Measurements from ENCODE around the gene ROR1. TPM values are rescaled to one million over a fixed set of nuclear protein-coding genes. Genes with fewer than 3 reads are reported as not detected.
"Not testable (repeated sequence)": the region's sequence is repeated elsewhere in the genome, so short reads cannot be mapped to it uniquely, and the experiment has no call there.

The ROR1 gene
- total RNA-seq, 8 experiments from 2014 or later = 1.2 to 15.7 (median 2.7) TPM

DNA sequence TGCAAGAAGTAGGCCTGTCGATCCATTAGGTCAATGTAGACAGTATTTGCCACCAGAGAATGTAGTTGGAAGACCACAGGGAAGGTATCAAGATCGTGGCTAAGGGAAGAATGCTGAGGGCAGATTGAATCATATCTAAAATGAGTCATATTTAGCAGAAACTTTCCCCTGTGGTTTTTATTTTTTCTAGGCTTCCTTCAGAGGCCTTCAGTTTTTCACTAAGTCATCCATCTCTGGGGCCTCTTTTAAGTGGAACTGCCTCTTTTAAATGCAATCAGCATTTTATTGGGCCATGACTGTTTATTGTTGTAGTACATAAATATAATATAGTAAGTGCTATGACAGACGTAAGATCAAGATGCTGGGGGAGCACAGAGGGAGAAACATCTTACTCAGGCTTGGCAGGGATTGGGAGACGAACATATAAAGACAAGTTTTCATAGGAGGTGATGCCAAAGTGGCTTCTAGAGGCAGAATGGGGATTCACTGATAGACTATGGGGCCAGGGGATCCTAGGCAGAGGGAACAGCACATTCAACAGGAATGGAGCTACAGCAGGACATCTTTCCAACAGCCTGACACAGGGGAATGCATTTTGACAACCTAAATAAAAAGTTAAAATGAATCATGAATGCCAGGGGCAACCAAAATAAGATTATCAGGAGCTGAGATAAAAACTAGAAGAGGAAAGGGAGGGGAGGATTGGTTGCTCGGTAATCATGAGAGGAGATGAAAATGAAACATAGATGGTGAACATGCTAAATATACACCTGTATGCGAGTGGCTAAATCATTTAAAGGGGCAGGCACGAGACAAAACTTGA lies 449.7 kb downstream of the ROR1 start:
- ATAC-seq (replicated peaks in 6 of 8) = peak in 1 of 8 experiments; percentile 47
- Histone ChIP-seq H3K4me1 (replicated peaks in 1 of 2) (no peaks in the 10 kb centered on the region), H3K27ac (no peak overlapping the region), H3K4me3 (no peak overlapping the region)
- WGBS, 10 experiments = 38 to 100% (median 73%) methylated on average over 2 to 7 of the region's 7 CpGs
- in situ Hi-C loops (cut with MboI; ENCODE audit: low pct_unique_long_range_greater_than_20kb in 2 of 9, low sequenced_read_pairs in 9 of 9, unreplicated experiment in 9 of 9) = no loop called here

DNA sequence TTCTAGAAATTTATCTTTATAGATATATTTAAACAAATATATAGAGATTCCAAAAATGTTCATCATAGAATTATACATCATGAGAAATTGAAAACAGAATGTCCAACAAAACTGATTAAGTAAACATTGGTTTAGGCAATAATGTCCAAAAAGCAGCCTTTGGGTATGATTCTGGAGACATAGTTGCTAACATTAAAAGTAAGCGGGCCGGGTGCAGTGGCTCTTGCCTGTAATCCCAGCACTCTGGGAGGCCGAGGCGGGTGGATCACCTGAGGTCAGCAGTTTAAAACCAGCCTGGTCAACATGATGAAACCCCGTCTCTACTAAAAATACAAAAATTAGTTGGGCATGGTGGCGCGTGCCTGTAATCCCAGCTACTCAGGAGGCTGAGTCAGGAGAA lies 450.4 kb downstream of the ROR1 start:
- in situ Hi-C loops (cut with MboI; ENCODE audit: low pct_unique_long_range_greater_than_20kb in 2 of 9, low sequenced_read_pairs in 9 of 9, unreplicated experiment in 9 of 9); H3K4me1 ChIP-seq (replicated peaks in 1 of 2); H3K27ac ChIP-seq; H3K4me3 ChIP-seq; ATAC-seq (replicated peaks in 6 of 8): not testable (repeated sequence)
- WGBS, 10 experiments = 94 to 100% (median 98%) methylated on average over 3 to 7 of the region's 7 CpGs; no CpG with 5 or more reads in 2 of the 10 experiments

DNA sequence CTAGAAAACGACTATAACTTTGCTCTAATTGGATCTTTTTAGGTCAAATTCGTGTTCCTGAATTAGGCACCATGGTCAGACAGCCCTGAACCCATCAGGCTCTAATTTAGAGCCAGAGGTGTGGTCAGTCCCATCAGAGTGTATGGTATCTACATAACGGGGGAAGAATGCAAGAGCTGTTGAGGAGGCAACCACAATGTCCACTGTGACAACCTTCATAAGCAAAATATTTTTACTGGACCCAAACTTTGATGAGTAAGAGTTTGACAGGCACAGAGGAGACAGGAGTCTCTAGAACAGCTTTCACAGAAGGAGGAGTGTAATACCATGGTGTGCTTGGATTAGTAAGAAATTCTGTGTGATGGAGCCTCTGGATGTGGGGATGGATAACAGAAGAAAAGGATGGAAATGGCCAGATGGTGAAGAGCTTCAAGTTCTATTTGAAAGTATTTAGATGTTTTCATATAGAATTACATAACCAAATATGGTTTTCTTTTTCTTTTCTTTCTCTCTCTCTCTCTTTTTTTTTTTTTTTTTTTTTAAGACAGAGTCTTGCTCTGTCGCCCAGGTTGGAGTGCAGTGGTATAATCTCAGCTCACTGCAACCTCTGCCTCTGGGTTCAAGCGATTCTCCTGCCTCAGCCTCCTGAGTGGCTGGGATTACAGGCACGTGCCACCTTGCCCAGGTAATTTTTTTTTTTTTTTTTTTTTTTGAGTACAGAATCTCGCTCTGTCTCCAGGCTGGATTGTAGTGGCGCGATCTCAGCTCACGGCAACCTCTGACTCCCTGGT lies 454.5 kb downstream of the ROR1 start:
- in situ Hi-C loops (cut with MboI; ENCODE audit: low pct_unique_long_range_greater_than_20kb in 2 of 9, low sequenced_read_pairs in 9 of 9, unreplicated experiment in 9 of 9) = loop anchor here in 7 of 9 experiments (25.0 kb wide), 2 partner anchors 566 to 616 kb away; no protein-coding TSS in a partner anchor
- H3K4me1 ChIP-seq (replicated peaks in 1 of 2) = no peaks in the 10 kb centered on the region
- peak in 2 of 8 experiments; percentile 58 to 59 for ATAC-seq (replicated peaks in 6 of 8)
- H3K27ac ChIP-seq = no peak overlapping the region
- no peak overlapping the region for H3K4me3 ChIP-seq
- WGBS, 10 experiments = 49 to 86% (median 79%) methylated on average over 3 to 10 of the region's 10 CpGs; no CpG with 5 or more reads in 1 of the 10 experiments

DNA sequence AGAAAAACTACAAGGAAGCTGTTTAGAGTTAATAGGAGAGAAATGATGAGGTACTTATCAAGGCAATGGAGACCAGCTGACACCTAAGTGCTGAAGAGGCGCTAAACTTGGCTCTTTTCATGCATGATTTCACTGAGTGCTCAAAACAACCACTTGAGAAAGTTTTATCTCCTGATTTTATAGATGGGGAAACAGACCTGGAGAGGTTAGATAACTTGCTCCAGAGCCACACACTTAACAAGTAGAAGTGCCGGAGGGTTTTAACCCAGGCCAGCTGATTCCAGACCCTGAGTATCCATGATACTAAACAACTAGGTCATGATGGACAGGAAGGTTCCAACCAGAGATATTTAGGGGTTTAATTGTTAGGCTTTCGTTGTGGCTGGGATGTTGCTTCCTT lies 455.5 kb downstream of the ROR1 start:
- Histone ChIP-seq H3K27ac (no peak overlapping the region), H3K4me1 (replicated peaks in 1 of 2) (no peaks in the 10 kb centered on the region), H3K4me3 (no peak overlapping the region)
- WGBS, 10 experiments = 59 to 100% (median 87%) methylated on average over 1 to 3 of the region's 3 CpGs
- in situ Hi-C loops (cut with MboI; ENCODE audit: low pct_unique_long_range_greater_than_20kb in 2 of 9, low sequenced_read_pairs in 9 of 9, unreplicated experiment in 9 of 9) = loop anchor here in 7 of 9 experiments (25.0 kb wide), 2 partner anchors 567 to 617 kb away; no protein-coding TSS in a partner anchor
- ATAC-seq (replicated peaks in 6 of 8) = no peak

Other genes starting within 250 kb of the ROR1 start
- 10 to 100 TPM; 24.4 to 50.1 (median 34.2) TPM for gene PGM1, start 180.6 kb upstream of the ROR1 start, total RNA-seq